HG02840 (cell line): ENCODE measurements around the gene SIK2.
"Not testable (repeated sequence)": the region's sequence is repeated elsewhere in the genome, so short reads cannot be mapped to it uniquely, and the experiment has no call there.

Experiments used
- ATAC-seq: cut with Tn5 transposase; IDR thresholded peaks from one replicate; pipeline ENCODE4 v1.9.1; 2021; ENCODE audit warnings: mild to moderate bottlenecking, moderate library complexity, moderate number of reproducible peaks; ENCODE audit not compliant: unreplicated experiment, low FRiP score

The SIK2 gene

DNA sequence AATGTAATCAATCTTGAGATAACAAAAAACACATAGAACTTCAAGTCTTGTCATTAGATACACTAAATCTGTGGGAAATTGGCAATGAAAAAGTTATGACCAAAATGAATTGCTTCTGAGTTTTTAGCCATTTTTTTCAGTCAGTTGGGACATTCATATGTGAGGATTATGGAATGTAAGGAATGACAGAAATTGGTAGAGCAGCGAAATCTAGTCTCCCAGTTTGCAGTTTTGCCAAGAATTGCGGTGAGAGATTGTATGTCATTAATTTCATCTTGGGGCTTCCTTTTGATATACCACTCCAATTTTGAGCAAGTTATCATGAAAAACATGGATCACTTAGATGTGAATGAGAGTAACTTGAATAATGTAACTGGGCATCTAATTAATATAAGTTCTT is 49.9 kb downstream of the SIK2 start:
- no peak for ATAC-seq

DNA sequence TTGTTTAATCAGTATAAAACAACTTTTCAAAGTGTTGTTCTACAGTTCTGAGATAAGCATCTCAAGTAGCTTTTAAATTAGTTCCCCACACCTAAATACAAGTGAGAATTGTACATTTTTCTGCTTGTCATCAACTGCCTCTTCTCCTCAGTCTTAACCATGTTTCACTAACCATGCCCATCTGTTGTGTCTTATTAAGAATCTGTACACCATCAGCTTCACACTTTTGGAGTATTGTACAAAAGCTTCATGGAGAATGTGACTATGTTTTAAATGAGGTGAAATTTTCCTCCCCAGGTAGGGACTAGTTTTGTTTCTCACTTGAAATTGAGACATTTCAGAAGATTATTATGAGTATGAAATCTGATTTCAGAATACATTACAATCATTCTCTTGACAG is 52.4 kb downstream of the SIK2 start:
- ATAC-seq: no peak

DNA sequence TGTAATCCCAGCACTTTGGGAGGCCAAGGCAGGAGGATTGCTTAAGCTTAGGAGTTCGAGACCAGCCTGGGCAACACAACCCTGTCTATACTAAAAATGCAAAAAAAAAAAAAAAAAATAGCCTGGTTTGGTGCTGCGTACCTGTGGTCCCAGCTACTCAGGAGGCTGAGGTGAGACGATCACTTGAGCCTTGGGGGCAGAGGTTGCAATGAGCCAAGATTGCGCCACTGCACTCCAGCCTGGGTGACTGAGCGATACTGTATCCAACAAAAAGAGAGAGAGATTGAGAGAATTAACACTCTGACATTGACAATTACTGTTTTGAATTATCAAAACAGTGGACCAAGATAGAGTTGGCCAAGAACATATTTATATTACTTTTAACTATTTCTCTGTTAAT is 53.7 kb downstream of the SIK2 start:
- no peak for ATAC-seq

DNA sequence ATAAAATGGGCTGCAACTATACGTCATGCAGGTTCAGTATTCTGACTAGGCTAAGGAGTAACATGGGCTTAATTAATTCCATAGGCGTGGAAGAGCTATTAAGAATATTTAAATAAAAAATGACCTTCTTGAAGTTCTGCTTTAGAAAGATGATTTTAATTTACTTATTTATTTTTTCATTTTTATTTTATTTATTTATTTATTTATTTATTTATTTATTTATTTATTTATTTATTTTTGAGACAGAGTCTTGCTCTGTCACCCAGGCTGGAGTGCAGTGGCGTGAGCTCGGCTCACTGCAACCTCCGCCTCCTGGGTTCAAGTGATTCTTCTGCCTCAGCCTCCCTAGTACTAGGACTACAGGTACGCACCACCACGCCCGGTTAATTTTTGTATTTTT is 55.7 kb downstream of the SIK2 start:
- not testable (repeated sequence) for ATAC-seq

DNA sequence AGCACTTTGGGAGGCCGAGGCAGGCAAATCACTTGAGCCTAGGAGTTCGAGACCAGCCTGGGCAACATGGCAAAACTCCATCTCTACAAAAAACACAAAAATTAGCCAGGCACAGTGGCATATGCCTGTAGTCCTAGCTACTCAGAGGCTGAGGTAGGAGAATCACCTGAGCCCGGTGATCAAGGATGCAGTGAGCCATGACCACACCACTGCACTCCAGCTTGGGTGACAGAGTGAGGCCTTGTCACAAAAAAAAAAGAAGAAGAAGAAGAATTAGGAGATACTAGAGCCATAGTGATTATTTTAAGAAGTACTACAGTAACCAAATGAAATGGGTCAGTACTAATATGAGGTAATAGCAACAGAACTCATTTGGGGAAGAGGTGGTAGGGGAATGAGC is 56.2 kb downstream of the SIK2 start:
- ATAC-seq: not testable (repeated sequence)

DNA sequence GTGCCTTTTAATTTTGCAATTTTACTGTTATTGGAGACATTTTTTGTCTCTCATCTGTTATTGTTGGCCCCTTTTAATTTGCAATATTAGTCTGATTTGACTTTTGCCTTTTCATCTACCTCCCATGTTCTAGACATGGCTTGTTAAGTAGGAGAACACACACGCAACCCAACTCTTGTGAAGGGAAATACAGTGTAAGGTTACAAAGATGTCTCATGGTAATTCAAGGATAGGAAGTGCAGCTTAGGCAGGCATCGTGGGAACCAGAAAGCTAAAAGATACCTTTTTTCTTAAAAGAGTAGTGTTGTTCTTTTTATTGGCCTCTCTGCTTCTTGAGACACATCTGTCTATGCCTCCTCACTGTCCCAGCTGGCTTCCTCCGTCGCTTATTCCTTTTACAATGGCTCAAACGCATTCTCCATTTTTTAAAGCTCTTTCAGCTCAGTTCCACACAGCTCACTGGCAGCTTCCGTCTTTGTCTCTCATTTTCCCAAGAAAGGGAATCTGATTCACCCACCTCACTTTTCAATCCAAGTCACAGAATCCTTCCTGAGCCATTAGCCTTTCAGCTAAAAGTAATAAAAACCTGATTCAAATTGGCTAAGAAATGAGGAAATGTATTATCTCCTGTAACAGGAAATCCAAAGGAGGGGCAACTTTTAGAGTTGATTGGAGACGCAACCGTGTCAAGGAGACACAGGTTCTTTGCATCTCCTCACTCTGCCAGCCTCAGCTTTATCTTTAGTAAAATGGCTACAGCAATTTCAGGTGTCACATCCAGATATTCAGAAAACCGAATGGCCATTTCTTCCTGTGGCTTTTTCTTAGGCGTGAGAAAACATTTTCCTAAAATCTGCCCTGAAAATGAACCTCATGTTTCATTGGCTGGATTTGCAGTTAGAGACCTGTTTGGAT is 57.2 kb downstream of the SIK2 start:
- ATAC-seq: no peak

DNA sequence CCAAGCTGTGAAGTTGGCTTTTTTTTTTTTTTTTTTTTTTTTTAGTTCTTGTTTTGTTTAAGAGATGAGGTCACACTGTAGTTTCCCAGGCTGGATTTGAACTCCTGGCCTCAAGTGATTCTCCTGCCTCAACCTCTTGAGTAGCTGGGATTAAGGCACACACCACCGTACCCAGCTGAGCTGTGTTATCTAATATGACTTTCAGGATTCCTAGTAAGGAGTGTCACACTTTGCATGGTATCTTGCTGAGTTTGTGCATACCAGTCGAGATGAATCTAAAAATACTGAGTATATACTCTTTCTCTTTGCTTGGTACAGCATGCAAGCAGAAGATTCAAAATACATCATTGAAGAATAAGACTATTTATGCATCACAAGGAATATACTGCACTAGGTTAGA is 58.6 kb downstream of the SIK2 start:
- no peak for ATAC-seq

DNA sequence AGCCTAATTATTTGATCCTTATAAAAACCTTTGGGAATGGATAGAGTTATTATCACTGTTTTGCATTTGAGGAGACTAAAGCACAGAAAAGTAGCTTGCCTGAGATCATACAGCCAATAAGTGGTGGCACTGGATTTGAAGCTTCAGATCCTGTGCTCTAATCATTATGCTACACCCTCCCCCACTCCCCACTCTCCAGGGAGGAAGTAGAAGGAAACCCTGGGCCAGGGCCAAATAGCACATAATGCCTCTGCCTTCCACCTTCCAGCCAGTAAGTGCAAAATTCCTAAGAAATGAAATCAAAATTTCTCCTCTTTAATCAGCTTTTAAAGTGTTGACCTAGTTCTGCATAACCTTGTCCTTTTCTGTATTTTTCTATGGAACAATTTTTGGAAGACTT is 61.6 kb downstream of the SIK2 start:
- ATAC-seq: no peak

DNA sequence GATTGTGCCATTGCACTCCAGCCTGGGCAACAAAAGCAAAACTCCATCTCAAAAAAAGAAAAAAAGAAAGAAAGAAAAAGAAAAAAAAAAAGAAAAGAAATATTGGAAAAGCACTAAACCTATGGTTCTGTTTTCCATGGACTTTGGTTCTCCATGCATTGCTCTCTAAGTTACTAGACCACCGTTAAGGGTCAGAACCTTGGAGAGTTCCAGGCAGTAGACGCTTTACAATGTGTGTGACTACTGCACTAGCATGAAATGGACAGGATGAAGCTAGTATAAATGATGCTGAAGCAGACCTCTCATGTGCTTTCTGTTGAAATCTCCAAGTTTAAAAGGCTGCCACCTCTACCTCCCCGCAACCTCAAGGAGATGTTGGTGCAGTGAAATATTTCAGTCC is 63.5 kb downstream of the SIK2 start:
- ATAC-seq: no peak

DNA sequence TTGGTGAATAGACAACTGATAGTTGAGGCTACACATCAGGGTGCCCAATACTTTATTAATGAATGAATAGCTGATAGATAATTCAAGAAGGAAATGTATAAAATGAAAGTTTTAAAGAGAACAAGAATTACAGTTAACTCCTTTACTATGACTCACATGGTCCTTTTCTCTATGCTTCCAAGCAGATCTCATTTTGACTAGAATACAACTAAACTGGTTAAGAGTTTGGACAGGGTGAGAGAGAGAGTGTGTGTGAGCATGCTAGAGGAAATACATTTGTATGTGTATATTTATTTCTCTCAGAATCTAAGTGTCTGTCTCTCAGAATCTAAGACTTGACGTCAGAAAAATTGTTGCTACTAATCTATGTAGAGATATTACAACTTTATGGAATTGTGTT is 66.7 kb downstream of the SIK2 start:
- ATAC-seq: no peak

DNA sequence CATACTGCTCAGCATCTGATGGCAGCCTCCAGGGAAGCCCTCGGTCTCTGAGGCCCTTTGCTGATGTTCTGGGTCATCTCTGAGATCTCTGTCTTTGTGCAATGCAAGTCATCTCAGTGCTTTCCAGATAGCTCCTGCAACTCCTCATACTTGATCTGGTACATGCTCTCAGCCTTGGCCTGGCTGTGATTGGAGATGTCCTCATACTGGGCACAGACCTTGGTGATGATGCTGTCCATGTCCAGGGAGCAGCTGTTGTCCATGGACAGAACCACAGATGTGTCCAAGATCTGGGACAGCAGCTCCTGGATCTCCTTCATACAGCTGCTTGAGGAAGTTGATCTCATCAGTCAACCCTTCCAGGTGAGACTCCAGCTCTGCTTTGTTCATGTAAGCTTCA is 69.1 kb downstream of the SIK2 start:
- no peak for ATAC-seq

DNA sequence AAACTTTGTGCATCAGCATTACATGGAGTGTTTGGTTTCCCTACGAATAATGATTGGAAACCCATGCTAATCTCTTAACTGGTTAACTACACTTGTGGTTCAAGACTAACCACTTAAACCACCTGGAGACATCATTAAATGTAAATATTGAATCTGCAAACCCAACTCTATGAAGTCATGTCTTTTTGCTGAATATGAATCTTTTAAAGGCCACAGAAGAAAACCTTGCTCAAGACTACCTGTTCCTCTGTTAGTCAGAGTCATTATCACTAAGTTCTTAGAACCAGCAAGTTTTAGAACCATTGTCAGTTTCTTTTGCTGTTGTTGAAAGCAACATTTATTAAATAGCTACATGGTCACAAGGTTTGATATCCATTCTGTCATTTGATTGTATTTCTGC is 70.7 kb downstream of the SIK2 start:
- no peak for ATAC-seq

DNA sequence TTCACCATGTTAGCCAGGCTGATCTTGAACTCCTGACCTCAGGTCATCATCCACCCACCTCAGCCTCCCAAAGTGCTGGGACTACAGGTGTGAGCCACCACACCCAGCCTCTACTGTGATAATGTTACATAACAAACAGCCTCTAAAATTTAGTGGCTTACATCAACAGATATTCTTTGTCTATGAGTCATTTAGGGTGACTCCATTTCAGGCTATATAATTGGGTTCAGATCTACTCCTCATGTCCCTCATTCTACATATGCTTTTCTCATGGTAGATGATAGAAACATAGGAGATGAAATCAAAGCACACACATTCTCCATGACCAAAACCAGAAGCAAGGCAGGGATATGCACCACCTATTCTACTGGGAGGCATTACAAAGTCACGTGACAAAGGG is 72.7 kb downstream of the SIK2 start:
- no peak for ATAC-seq

DNA sequence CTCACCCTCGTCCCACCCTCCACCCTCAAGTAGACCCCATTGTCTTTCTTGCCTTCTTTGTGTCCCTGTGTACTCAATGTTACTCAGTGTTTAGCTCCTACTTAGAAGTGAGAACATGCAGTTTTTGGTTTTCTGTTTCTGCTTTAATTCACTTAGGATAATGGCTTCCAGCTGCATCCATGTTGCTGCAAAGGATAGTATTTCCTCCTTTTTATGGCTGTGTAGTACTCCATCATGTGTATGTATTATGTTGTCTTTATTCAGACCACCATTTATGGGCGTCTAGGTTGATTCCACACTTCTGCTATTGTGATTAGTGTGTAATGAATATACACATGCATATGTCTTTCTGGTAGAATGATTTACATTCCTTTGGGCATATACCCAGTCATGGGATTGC is 73.6 kb downstream of the SIK2 start:
- no peak for ATAC-seq

DNA sequence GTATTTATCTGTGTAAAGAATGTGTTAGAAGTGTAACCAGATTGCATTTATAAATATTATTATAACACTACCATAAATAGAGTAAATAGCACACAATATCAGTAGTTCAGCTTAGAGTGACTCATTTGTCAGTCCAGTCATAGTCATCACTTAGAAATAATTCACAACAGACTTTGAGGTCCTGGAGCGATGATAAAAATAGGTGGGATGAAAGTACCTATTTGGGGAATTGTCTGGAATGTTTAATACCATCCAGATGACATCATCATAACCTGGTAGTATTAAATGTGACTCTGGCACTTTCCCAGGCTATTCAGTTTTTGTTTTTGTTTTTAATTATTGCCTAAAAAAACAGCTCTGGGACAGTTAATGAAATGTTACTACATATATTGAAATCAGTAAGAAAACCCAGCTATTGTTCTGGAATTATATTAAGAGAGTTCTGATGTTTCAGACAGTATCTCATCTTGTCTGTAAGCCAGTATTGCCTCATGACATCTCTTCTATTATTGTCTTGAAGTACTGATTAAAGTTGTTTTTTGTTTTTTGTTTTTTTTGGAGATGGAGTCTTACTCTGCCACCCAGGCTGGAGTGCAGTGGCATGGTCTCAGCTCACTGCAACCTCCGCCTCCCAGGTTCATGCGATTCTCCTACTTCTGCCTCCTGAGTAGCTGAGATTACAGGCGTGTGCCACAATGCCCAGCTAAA is 74.8 kb downstream of the SIK2 start:
- ATAC-seq: no peak

DNA sequence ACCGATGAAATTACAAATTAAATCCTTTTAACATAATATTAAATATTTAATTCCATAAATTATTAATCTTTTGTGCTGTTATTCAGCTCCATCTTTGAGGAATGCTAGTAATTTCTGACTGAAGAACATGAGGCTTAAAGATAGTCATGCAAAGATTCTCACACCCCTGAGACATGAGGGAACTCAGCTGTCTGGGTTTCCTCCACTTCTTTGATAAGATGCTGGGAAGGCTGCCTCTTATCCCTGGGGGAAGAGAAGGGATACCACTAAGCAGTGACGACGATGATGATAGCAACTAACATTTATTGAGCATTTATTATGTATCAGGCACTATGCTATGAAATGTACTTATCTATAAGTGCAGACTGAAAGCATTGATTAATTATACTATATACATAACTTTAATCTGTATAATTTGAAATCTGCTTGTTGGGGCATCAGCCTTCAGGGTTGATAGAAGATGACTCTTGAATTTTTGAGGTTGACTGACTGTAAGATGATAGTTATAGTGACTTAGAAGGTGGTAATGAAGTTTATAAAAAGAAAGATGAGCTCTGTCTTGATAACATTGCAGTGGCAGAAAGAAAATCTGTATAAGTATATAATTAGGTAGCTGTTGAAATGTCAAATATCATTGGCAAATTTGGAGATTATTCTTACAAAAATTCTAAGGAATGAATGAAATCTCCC is 78.4 kb downstream of the SIK2 start:
- no peak for ATAC-seq

DNA sequence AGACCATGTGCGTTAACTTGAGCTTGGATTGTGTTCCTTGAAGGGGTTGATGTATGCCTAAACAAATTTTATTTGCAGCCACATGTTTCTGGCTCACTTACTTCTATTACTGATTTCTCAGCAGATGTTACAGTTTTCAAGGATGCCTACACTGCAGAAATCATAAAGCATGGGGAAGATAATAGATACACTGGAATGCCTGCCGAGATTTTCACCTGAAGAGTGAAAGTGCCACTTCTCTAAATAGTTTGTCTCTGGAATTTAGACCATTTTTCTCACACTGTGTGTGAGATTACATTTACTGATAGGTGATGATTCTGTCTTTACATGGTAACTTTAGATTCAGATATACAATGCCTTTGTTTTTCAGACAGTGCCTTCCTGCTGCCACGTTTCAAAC is 81.6 kb downstream of the SIK2 start:
- ATAC-seq: no peak

DNA sequence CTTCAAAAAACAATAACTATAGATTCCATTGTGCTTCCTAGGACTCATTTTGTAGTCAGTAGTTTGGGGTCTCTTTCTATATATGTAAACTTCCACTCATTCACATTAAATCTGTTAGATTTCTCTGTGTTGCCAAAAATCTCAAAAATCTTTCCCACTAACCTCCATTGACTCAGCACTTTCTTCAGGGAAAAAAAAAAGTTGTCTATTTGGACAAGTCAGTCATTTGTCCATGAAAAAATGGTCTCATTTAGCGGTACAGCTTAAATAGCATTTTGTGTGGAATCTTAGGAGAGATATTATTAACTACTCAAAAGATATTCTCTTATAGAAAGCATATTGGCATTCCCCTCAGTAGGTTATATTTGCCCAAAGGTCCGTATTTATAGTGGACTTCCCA is 82.0 kb downstream of the SIK2 start:
- no peak for ATAC-seq

DNA sequence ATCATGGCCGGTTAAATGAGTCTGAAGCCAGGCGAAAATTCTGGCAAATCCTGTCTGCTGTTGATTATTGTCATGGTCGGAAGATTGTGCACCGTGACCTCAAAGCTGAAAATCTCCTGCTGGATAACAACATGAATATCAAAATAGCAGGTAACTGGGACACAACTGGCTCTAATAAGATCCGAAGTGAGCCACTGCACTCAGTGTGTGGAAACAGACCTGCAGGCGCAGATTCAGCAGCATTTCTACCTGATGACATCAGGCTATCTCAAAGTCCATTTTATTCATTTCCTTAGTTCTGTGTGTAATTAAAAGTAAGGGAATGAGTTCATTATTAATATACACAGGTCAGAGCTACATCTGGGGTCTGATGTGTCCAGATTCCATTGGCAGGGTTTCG is 85.8 kb downstream of the SIK2 start:
- ATAC-seq: no peak

DNA sequence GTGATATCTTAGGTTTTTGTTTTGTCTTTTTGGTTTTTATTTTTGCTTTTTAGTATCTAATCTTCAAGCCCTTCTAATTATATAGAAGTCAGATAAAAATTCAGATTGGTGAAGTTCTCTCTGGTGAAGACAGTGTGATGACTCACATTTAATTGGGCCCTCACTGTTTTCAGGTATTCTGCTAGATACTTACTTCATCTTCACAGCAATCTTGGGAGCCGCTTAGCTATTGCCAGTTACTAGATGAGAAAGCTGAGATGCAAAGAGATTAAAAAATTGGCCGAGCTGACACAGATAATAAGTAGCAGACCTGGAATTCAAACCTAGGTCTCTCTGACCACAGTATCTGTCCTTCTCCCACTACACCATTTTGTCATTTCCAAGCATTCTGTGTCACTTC is 88.9 kb downstream of the SIK2 start:
- no peak for ATAC-seq

DNA sequence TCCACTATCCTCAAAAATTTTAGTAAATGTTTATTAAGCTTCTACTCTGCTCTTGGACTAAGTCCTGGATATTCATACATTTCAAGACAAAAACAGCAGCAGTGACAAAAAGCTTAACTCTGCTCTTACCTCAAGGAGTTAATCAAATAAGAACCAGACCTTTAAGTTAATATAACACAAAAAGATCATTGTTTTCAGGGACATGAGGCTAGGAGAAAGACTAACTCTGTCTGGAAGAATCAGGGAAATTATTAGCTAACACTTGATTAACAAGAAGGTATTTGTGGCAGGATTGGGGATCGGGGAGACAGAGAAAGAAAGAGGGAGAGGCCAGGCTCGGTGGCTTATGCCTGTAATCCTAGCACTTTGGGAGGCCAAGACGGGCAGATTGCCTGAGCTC is 89.5 kb downstream of the SIK2 start:
- no peak for ATAC-seq
